ENCODE measurements around the gene PCSK5.

Gene PCSK5

GRCh38 chr9:76034049-76034448 is 143.6 kb downstream of the PCSK5 start:
- no peaks in the 10 kb centered on the region for H3K9me3 ChIP-seq (replicated peaks; ENCODE audit: insufficient read depth, low read length)
- TF ChIP-seq, protein P1, sequence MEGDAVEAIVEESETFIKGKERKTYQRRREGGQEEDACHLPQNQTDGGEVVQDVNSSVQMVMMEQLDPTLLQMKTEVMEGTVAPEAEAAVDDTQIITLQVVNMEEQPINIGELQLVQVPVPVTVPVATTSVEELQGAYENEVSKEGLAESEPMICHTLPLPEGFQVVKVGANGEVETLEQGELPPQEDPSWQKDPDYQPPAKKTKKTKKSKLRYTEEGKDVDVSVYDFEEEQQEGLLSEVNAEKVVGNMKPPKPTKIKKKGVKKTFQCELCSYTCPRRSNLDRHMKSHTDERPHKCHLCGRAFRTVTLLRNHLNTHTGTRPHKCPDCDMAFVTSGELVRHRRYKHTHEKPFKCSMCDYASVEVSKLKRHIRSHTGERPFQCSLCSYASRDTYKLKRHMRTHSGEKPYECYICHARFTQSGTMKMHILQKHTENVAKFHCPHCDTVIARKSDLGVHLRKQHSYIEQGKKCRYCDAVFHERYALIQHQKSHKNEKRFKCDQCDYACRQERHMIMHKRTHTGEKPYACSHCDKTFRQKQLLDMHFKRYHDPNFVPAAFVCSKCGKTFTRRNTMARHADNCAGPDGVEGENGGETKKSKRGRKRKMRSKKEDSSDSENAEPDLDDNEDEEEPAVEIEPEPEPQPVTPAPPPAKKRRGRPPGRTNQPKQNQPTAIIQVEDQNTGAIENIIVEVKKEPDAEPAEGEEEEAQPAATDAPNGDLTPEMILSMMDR (IDR thresholded peaks at IDR 0.05; ENCODE audit: low read length), result no peak
- TF ChIP-seq EZH2phosphoT487 (IDR thresholded peaks at IDR 0.05; ENCODE audit: low read length), result no peak
- no peak for TF ChIP-seq EZH2 (optimal IDR thresholded peaks at IDR 0.05; ENCODE audit: low read depth, low read length)
- H3K9ac ChIP-seq (ENCODE audit: low read length), result no peak overlapping the region
- H3K36me3 ChIP-seq (replicated peaks; ENCODE audit: insufficient read depth, low read length), result no peaks in the 10 kb centered on the region
- no peak overlapping the region for H3K4me3 ChIP-seq (ENCODE audit: low read length)
- H3K27ac ChIP-seq (ENCODE audit: low read length), result no peak overlapping the region
- H2AFZ ChIP-seq (ENCODE audit: low read length), result no peak overlapping the region
- no peak overlapping the region for H3K4me2 ChIP-seq (ENCODE audit: low read depth, low read length)
- no peaks in the 10 kb centered on the region for H3K27me3 ChIP-seq (replicated peaks; ENCODE audit: insufficient read depth, low read length)
- H3K9me2 ChIP-seq (replicated peaks; ENCODE audit: insufficient read depth, low read length), result no peaks in the 10 kb centered on the region
- H3K4me1 ChIP-seq (ENCODE audit: low read length), result no peaks in the 10 kb centered on the region
- no peaks in the 10 kb centered on the region for H3K79me2 ChIP-seq (ENCODE audit: low read length)
- H3F3A ChIP-seq (ENCODE audit: insufficient read depth, low read length), result no peaks in the 10 kb centered on the region
- no peak for DNase-seq
- no peaks in the 10 kb centered on the region for H4K20me1 ChIP-seq (ENCODE audit: insufficient read depth, low read length)

DNA sequence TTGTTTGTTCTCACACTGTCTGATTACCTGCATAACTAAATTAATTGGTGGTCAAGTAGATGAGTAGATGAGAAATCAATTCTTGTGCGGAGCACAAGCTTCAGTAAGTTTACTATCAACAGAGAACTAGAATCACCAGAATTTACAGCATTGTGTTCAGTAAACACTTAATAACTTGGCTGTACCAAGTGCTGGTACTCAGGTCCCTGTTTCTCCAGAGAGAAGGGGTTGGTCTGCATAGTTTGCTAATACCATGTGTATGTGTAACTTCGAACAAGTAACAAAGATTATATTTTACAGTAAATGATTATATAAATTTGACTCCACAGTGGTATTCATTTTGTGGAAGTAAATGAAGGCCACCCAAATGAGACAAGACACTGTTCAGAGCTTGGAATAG is 146.3 kb downstream of the PCSK5 start:
- no peak overlapping the region for H3K4me2 ChIP-seq (ENCODE audit: low read depth, low read length)
- no peak overlapping the region for H2AFZ ChIP-seq (ENCODE audit: low read length)
- H4K20me1 ChIP-seq (ENCODE audit: insufficient read depth, low read length), result no peaks in the 10 kb centered on the region
- H3K27me3 ChIP-seq (replicated peaks; ENCODE audit: insufficient read depth, low read length), result no peaks in the 10 kb centered on the region
- H3K9me2 ChIP-seq (replicated peaks; ENCODE audit: insufficient read depth, low read length), result no peaks in the 10 kb centered on the region
- H3K9me3 ChIP-seq (replicated peaks; ENCODE audit: insufficient read depth, low read length), result no peaks in the 10 kb centered on the region
- H3K4me1 ChIP-seq (ENCODE audit: low read length), result no peaks in the 10 kb centered on the region
- H3F3A ChIP-seq (ENCODE audit: insufficient read depth, low read length), result no peaks in the 10 kb centered on the region
- no peak for TF ChIP-seq EZH2phosphoT487 (IDR thresholded peaks at IDR 0.05; ENCODE audit: low read length)
- no peaks in the 10 kb centered on the region for H3K79me2 ChIP-seq (ENCODE audit: low read length)
- no peak overlapping the region for H3K4me3 ChIP-seq (ENCODE audit: low read length)
- no peak overlapping the region for H3K27ac ChIP-seq (ENCODE audit: low read length)
- H3K36me3 ChIP-seq (replicated peaks; ENCODE audit: insufficient read depth, low read length), result no peaks in the 10 kb centered on the region
- no peak for DNase-seq
- no peak overlapping the region for H3K9ac ChIP-seq (ENCODE audit: low read length)

DNA sequence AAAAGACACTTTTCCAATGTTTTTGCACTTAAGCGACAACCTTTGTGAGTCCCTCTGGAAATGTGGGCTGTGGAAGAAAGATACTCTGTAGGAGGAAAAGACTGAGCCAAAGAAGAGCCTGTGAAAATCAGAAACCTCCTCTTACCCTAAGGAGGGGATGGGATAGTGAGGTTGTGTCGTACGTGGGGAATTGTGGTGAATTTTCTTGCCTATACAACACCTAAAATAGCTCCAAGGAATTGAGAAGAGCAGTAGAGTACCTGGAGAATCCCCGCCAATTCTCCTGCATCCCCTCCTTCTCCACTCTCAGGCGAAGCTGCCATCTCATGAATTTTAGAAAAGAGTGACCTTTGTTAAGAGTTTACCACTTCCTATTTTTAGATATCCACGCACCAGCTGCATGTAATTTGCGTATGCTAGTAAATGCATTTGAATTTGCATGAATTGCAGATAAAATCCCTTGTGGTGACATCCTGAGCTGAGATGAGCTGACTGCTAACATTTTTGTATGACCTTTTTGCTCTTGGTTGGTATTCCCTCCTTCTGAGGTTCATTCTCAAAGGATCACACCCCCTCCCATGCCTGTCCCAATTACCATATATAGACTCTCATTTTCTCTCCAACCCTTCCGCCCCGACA is 147.2 kb downstream of the PCSK5 start:
- no peaks in the 10 kb centered on the region for H4K20me1 ChIP-seq (ENCODE audit: insufficient read depth, low read length)
- no peak overlapping the region for H3K4me3 ChIP-seq (ENCODE audit: low read length)
- H3K4me2 ChIP-seq (ENCODE audit: low read depth, low read length), result no peak overlapping the region
- H3K36me3 ChIP-seq (replicated peaks; ENCODE audit: insufficient read depth, low read length), result no peaks in the 10 kb centered on the region
- no peaks in the 10 kb centered on the region for H3K9me3 ChIP-seq (replicated peaks; ENCODE audit: insufficient read depth, low read length)
- H3K27ac ChIP-seq (ENCODE audit: low read length), result no peak overlapping the region
- no peaks in the 10 kb centered on the region for H3K79me2 ChIP-seq (ENCODE audit: low read length)
- TF ChIP-seq EZH2 (optimal IDR thresholded peaks at IDR 0.05; ENCODE audit: low read depth, low read length) (no peak), EZH2phosphoT487 (IDR thresholded peaks at IDR 0.05; ENCODE audit: low read length) (no peak)
- TF ChIP-seq, protein P1 (IDR thresholded peaks at IDR 0.05; ENCODE audit: low read length), result no peak
- no peaks in the 10 kb centered on the region for H3K4me1 ChIP-seq (ENCODE audit: low read length)
- no peaks in the 10 kb centered on the region for H3K27me3 ChIP-seq (replicated peaks; ENCODE audit: insufficient read depth, low read length)
- H3K9me2 ChIP-seq (replicated peaks; ENCODE audit: insufficient read depth, low read length), result no peaks in the 10 kb centered on the region
- H3F3A ChIP-seq (ENCODE audit: insufficient read depth, low read length), result no peaks in the 10 kb centered on the region
- H3K9ac ChIP-seq (ENCODE audit: low read length), result no peak overlapping the region
- no peak for DNase-seq
- no peak overlapping the region for H2AFZ ChIP-seq (ENCODE audit: low read length)

DNA sequence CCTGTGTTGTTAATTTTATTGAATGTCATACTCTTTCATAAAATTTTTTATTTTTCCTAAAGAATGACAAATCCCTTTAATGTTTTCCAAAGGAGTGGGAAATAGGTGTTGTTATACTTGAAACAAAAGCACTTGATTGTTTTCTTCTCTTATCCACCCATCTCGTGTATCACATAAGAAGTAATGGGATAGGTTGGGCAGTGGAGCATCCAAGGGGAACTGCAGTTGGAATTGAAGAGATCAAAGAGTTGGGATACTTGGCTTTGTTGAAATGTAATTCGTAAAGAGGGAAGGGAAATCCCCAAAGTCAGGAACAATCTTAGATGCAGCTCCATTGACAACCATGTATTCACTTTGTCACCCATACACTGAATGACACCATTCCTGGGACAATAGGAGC is 148.0 kb downstream of the PCSK5 start:
- H3K4me2 ChIP-seq (ENCODE audit: low read depth, low read length), result no peak overlapping the region
- DNase-seq, result no peak
- TF ChIP-seq EZH2 (optimal IDR thresholded peaks at IDR 0.05; ENCODE audit: low read depth, low read length), result no peak
- TF ChIP-seq, protein P1 (IDR thresholded peaks at IDR 0.05; ENCODE audit: low read length), result no peak
- TF ChIP-seq EZH2phosphoT487 (IDR thresholded peaks at IDR 0.05; ENCODE audit: low read length), result no peak

More for the DNA sequence above, 148.0 kb downstream of the PCSK5 start:
- Histone ChIP-seq H3K27ac (ENCODE audit: low read length) (no peak overlapping the region), H3F3A (ENCODE audit: insufficient read depth, low read length) (no peaks in the 10 kb centered on the region), H3K9me2 (replicated peaks; ENCODE audit: insufficient read depth, low read length) (no peaks in the 10 kb centered on the region), H3K4me1 (ENCODE audit: low read length) (no peaks in the 10 kb centered on the region), H3K9ac (ENCODE audit: low read length) (no peak overlapping the region), H2AFZ (ENCODE audit: low read length) (no peak overlapping the region), H3K36me3 (replicated peaks; ENCODE audit: insufficient read depth, low read length) (no peaks in the 10 kb centered on the region), H3K9me3 (replicated peaks; ENCODE audit: insufficient read depth, low read length) (no peaks in the 10 kb centered on the region), H3K79me2 (ENCODE audit: low read length) (no peaks in the 10 kb centered on the region), H3K27me3 (replicated peaks; ENCODE audit: insufficient read depth, low read length) (no peaks in the 10 kb centered on the region), H3K4me3 (ENCODE audit: low read length) (no peak overlapping the region), H4K20me1 (ENCODE audit: insufficient read depth, low read length) (no peaks in the 10 kb centered on the region)
